ENCODE measurements around the gene ZP1. TPM values are rescaled to one million over a fixed set of nuclear protein-coding genes. Genes with fewer than 3 reads are reported as not detected.

Gene ZP1
- total RNA-seq, 1 experiment from 2014 or later: not detected

DNA sequence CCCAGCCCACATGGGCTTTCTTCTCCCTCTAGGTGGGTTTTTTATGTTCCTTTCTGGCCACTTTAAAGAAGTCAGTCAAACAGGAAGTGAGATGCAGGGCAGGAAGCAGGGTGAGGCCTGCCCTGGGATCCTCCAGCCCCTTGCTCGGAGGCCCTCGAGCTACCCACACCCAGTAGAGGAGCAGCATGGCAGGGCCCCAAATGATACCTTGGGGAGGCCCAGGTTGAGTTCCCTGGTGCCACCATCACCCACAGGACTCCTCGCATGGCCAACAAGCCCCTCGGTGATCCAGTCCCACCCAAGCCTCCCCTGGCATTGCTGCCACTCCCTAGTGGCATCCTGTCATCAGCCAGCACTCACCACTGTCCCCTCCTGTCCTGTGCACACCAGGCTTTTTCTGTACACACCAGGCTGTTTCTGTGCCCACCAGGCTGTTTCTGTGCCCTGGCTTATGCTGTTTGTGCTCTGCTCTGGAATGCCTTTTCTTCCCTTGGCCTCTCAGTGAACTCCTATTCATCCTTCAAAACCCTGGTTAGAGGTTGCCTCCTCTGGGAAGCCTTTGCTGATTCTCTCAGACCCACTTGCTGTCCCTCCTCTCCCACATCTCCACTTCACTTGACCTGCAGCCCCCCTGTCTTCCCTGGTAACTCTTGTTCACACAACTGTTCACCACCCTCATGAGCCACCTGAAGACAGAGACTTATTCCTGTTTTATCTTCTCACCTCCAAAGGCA lies 8.4 kb upstream of the ZP1 start:
- Mint-ChIP-seq H3K36me3 (ENCODE audit: insufficient read depth, unreplicated experiment) (no peaks in the 10 kb centered on the region), H3K4me1 (ENCODE audit: insufficient read depth, unreplicated experiment) (no peaks in the 10 kb centered on the region), H3K27ac (ENCODE audit: low read depth, unreplicated experiment) (no peak overlapping the region), H3K4me3 (ENCODE audit: unreplicated experiment) (no peak overlapping the region), H3K27me3 (ENCODE audit: insufficient read depth, unreplicated experiment) (peaks cover 20% of the 10 kb centered on the region), H3K9me3 (ENCODE audit: unreplicated experiment) (no peaks in the 10 kb centered on the region)
- TF ChIP-seq, protein P1, sequence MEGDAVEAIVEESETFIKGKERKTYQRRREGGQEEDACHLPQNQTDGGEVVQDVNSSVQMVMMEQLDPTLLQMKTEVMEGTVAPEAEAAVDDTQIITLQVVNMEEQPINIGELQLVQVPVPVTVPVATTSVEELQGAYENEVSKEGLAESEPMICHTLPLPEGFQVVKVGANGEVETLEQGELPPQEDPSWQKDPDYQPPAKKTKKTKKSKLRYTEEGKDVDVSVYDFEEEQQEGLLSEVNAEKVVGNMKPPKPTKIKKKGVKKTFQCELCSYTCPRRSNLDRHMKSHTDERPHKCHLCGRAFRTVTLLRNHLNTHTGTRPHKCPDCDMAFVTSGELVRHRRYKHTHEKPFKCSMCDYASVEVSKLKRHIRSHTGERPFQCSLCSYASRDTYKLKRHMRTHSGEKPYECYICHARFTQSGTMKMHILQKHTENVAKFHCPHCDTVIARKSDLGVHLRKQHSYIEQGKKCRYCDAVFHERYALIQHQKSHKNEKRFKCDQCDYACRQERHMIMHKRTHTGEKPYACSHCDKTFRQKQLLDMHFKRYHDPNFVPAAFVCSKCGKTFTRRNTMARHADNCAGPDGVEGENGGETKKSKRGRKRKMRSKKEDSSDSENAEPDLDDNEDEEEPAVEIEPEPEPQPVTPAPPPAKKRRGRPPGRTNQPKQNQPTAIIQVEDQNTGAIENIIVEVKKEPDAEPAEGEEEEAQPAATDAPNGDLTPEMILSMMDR (IDR thresholded peaks at IDR 0.05; ENCODE audit: unreplicated experiment): no peak
- POLR2A ChIA-PET: no interaction called here
- intact Hi-C loops (cut with micrococcal nuclease): no loop called here
- no TSS peak for BruUV-seq (replicated peaks)
- CTCF ChIA-PET: no interaction called here
- DNase-seq (ENCODE audit: unreplicated experiment): no peak

- no peak overlapping the region for H3K27ac Mint-ChIP-seq (ENCODE audit: low read depth, unreplicated experiment)
- TF ChIP-seq, protein P1 (IDR thresholded peaks at IDR 0.05; ENCODE audit: unreplicated experiment): no peak
Observed at GRCh38 chr11:60859616-60860250, 7.6 kb upstream of the ZP1 start.

GRCh38 chr11:60860943-60861342 lies 6.4 kb upstream of the ZP1 start:
- POLR2A ChIA-PET: no interaction called here
- H3K9me3 Mint-ChIP-seq (ENCODE audit: unreplicated experiment): no peaks in the 10 kb centered on the region
- BruUV-seq (replicated peaks): no TSS peak
- TF ChIP-seq, protein P1 (IDR thresholded peaks at IDR 0.05; ENCODE audit: unreplicated experiment): no peak
- no peaks in the 10 kb centered on the region for H3K36me3 Mint-ChIP-seq (ENCODE audit: insufficient read depth, unreplicated experiment)
- no peak overlapping the region for H3K4me3 Mint-ChIP-seq (ENCODE audit: unreplicated experiment)
- intact Hi-C loops (cut with micrococcal nuclease): no loop called here
- peaks cover 32% of the 10 kb centered on the region for H3K27me3 Mint-ChIP-seq (ENCODE audit: insufficient read depth, unreplicated experiment)
- CTCF ChIA-PET: interaction anchor here (0.6 to 1.6 kb wide), 4 partner anchors 11 to 284 kb away, joined by 3 to 5 read pairs (median 4); no protein-coding TSS in a partner anchor
- H3K4me1 Mint-ChIP-seq (ENCODE audit: insufficient read depth, unreplicated experiment): no peaks in the 10 kb centered on the region
- no peak for DNase-seq (ENCODE audit: unreplicated experiment)
- no peak overlapping the region for H3K27ac Mint-ChIP-seq (ENCODE audit: low read depth, unreplicated experiment)

More at GRCh38 chr11:60859616-60860250, 7.6 kb upstream of the ZP1 start:
- H3K36me3 Mint-ChIP-seq (ENCODE audit: insufficient read depth, unreplicated experiment): no peaks in the 10 kb centered on the region
- H3K27me3 Mint-ChIP-seq (ENCODE audit: insufficient read depth, unreplicated experiment): peaks cover 28% of the 10 kb centered on the region
- BruUV-seq (replicated peaks): no TSS peak
- ChIA-PET POLR2A (no interaction called here), CTCF (no interaction called here)
- H3K4me1 Mint-ChIP-seq (ENCODE audit: insufficient read depth, unreplicated experiment): no peaks in the 10 kb centered on the region
- H3K4me3 Mint-ChIP-seq (ENCODE audit: unreplicated experiment): no peak overlapping the region
- no peaks in the 10 kb centered on the region for H3K9me3 Mint-ChIP-seq (ENCODE audit: unreplicated experiment)
- intact Hi-C loops (cut with micrococcal nuclease): no loop called here
- no peak for DNase-seq (ENCODE audit: unreplicated experiment)

- no peaks in the 10 kb centered on the region for H3K36me3 Mint-ChIP-seq (ENCODE audit: insufficient read depth, unreplicated experiment)
- H3K27ac Mint-ChIP-seq (ENCODE audit: low read depth, unreplicated experiment): no peak overlapping the region
- no peaks in the 10 kb centered on the region for H3K4me1 Mint-ChIP-seq (ENCODE audit: insufficient read depth, unreplicated experiment)
- no peak for DNase-seq (ENCODE audit: unreplicated experiment)
- H3K27me3 Mint-ChIP-seq (ENCODE audit: insufficient read depth, unreplicated experiment): peaks cover 32% of the 10 kb centered on the region
- intact Hi-C loops (cut with micrococcal nuclease): no loop called here
- TF ChIP-seq, protein P1 (IDR thresholded peaks at IDR 0.05; ENCODE audit: unreplicated experiment): no peak
- ChIA-PET CTCF (no interaction called here), POLR2A (interaction anchor here (0.6 kb wide), 1 partner anchor 146 kb away, joined by 3 read pairs; no protein-coding TSS in a partner anchor)
- H3K9me3 Mint-ChIP-seq (ENCODE audit: unreplicated experiment): no peaks in the 10 kb centered on the region
- BruUV-seq (replicated peaks): no TSS peak
- H3K4me3 Mint-ChIP-seq (ENCODE audit: unreplicated experiment): no peak overlapping the region
Observed at GRCh38 chr11:60862171-60862570, 5.2 kb upstream of the ZP1 start.
